ENCODE results near the gene SAMD9L.

DNA sequence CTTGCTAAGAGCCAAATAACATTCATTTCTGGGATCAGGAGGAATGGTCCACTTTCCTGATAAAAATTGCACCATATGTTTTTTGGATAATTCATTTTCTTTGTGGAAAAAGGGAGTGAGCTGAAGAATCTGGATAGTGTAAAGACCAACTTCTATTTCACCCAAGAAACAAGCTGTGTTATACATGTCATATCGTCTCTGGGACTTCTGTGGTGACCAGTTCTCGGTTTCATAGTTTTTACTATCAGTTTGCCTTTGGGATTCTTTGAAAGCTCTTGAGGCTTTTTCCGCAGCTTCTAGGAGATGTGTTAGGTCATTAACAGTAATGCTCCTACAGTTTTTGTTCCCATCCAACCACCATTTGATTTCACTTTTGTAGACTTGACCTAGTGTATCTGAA, 16.0 kb downstream of the SAMD9L start:
- TF ChIP-seq, protein P1, sequence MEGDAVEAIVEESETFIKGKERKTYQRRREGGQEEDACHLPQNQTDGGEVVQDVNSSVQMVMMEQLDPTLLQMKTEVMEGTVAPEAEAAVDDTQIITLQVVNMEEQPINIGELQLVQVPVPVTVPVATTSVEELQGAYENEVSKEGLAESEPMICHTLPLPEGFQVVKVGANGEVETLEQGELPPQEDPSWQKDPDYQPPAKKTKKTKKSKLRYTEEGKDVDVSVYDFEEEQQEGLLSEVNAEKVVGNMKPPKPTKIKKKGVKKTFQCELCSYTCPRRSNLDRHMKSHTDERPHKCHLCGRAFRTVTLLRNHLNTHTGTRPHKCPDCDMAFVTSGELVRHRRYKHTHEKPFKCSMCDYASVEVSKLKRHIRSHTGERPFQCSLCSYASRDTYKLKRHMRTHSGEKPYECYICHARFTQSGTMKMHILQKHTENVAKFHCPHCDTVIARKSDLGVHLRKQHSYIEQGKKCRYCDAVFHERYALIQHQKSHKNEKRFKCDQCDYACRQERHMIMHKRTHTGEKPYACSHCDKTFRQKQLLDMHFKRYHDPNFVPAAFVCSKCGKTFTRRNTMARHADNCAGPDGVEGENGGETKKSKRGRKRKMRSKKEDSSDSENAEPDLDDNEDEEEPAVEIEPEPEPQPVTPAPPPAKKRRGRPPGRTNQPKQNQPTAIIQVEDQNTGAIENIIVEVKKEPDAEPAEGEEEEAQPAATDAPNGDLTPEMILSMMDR (IDR thresholded peaks at IDR 0.05), result no peak
- no peak for TF ChIP-seq ZFX (IDR thresholded peaks at IDR 0.05; ENCODE audit: borderline replicate concordance)

Data from 22Rv1 (cell line).